Nephron (organoid): ENCODE data around the gene FAM20C.
A peak's percentile ranks its signal among the peaks of the same experiment; 100 is the strongest.

Experiments
- H3K27ac Mint-ChIP-seq, 3 experiments: 2 replicates each; pipeline ENCODE4 v1.8.0; 2020; ENCODE audit warnings: mixed read lengths in 3 of 3, mild to moderate bottlenecking in 2 of 3, moderate library complexity in 1 of 3
- H3K27me3 Mint-ChIP-seq: 2 replicates; pipeline ENCODE4 v1.8.0; 2021; ENCODE audit warnings: low read depth, mild to moderate bottlenecking, moderate library complexity, mixed read lengths
- H3K36me3 Mint-ChIP-seq: 2 replicates; pipeline ENCODE4 v1.8.0; 2020; ENCODE audit warnings: low read depth, mixed read lengths
- H3K4me1 Mint-ChIP-seq: 2 replicates; pipeline ENCODE4 v1.8.0; 2020; ENCODE audit warnings: mixed read lengths
- H3K4me3 Mint-ChIP-seq, 3 experiments: 2 replicates each; pipeline ENCODE4 v1.8.0; 2020; ENCODE audit warnings: mild to moderate bottlenecking in 3 of 3, mixed read lengths in 3 of 3, moderate library complexity in 2 of 3
- H3K9me3 Mint-ChIP-seq: 2 replicates; pipeline ENCODE4 v1.8.0; 2020; ENCODE audit warnings: mixed read lengths
- CTCF ChIP-seq, 3 experiments: fragments of 200-600 bp; sonication (generic); IDR thresholded peaks; one replicate each; pipeline ENCODE4 v1.5.0; 2021; ENCODE audit warnings: antibody characterized with exemption in 3 of 3; ENCODE audit not compliant: unreplicated experiment in 3 of 3

Gene FAM20C

GRCh38 chr7:234051-234707 is 41.8 kb downstream of the FAM20C start:
- H3K27me3 Mint-ChIP-seq = peaks cover 6% of the 10 kb centered on the region
- peak overlapping the region in 2 of 3 experiments; percentile 67 to 73 for H3K27ac Mint-ChIP-seq
- no peak for TF ChIP-seq CTCF (IDR thresholded peaks at IDR 0.05; ENCODE audit: unreplicated experiment in 3 of 3)
- H3K4me1 Mint-ChIP-seq = peaks cover 40% of the 10 kb centered on the region
- H3K4me3 Mint-ChIP-seq = peak overlapping the region in 1 of 3 experiments; percentile 27
- no peaks in the 10 kb centered on the region for H3K9me3 Mint-ChIP-seq
- H3K36me3 Mint-ChIP-seq = peaks cover 13% of the 10 kb centered on the region

GRCh38 chr7:234708-235553 is 42.6 kb downstream of the FAM20C start:
- Mint-ChIP-seq H3K27me3 (peaks cover 6% of the 10 kb centered on the region), H3K9me3 (no peaks in the 10 kb centered on the region), H3K27ac (peak overlapping the region in 1 of 3 experiments; percentile 67), H3K4me3 (peak overlapping the region in 1 of 3 experiments; percentile 27), H3K36me3 (peaks cover 9% of the 10 kb centered on the region), H3K4me1 (peaks cover 32% of the 10 kb centered on the region)
- no peak for TF ChIP-seq CTCF (IDR thresholded peaks at IDR 0.05; ENCODE audit: unreplicated experiment in 3 of 3)

GRCh38 chr7:235576-236395 is 43.4 kb downstream of the FAM20C start:
- no peak for TF ChIP-seq CTCF (IDR thresholded peaks at IDR 0.05; ENCODE audit: unreplicated experiment in 3 of 3)
- H3K4me1 Mint-ChIP-seq = peaks cover 27% of the 10 kb centered on the region
- H3K4me3 Mint-ChIP-seq = no peak overlapping the region
- no peaks in the 10 kb centered on the region for H3K9me3 Mint-ChIP-seq
- peaks cover 6% of the 10 kb centered on the region for H3K27me3 Mint-ChIP-seq
- no peak overlapping the region for H3K27ac Mint-ChIP-seq
- H3K36me3 Mint-ChIP-seq = peaks cover 5% of the 10 kb centered on the region

GRCh38 chr7:236967-237366 is 44.6 kb downstream of the FAM20C start:
- TF ChIP-seq CTCF (IDR thresholded peaks at IDR 0.05; ENCODE audit: unreplicated experiment in 3 of 3) = no peak
- H3K4me1 Mint-ChIP-seq = peaks cover 27% of the 10 kb centered on the region
- peaks cover 10% of the 10 kb centered on the region for H3K36me3 Mint-ChIP-seq
- H3K9me3 Mint-ChIP-seq = no peaks in the 10 kb centered on the region
- no peak overlapping the region for H3K4me3 Mint-ChIP-seq
- peaks cover 6% of the 10 kb centered on the region for H3K27me3 Mint-ChIP-seq
- no peak overlapping the region for H3K27ac Mint-ChIP-seq

- Mint-ChIP-seq H3K9me3 (no peaks in the 10 kb centered on the region), H3K4me3 (no peak overlapping the region), H3K27ac (no peak overlapping the region), H3K27me3 (peaks cover 6% of the 10 kb centered on the region), H3K4me1 (peaks cover 22% of the 10 kb centered on the region), H3K36me3 (peaks cover 10% of the 10 kb centered on the region)
- TF ChIP-seq CTCF (IDR thresholded peaks at IDR 0.05; ENCODE audit: unreplicated experiment in 3 of 3) = no peak
Observed at GRCh38 chr7:237385-237784, 45.0 kb downstream of the FAM20C start.
